ENCODE data around the gene RREB1. TPM values are rescaled to one million over a fixed set of nuclear protein-coding genes. Genes with fewer than 3 reads are reported as not detected.

Gene RREB1
- total RNA-seq, 1 experiment from 2014 or later = 30.7 TPM

GRCh38 chr6:7249946-7250643 is 142.3 kb downstream of the RREB1 start:
- Histone ChIP-seq H3K27me3 (ENCODE audit: control insufficient read depth, insufficient read depth, low read length) (no peaks in the 10 kb centered on the region), H3K9me3 (ENCODE audit: control insufficient read depth, insufficient read depth, low read depth, low read length) (no peaks in the 10 kb centered on the region), H3K4me3 (ENCODE audit: low read depth in 2 of 2, low read length in 2 of 2) (no peak overlapping the region), H3K36me3 (ENCODE audit: control insufficient read depth, insufficient read depth, low read length) (peaks cover 2% of the 10 kb centered on the region; the same call in 1 of the 2 replicates), H3K4me1 (ENCODE audit: control insufficient read depth, insufficient read depth, low read length) (no peaks in the 10 kb centered on the region), H3K27ac (ENCODE audit: low read length) (no peak overlapping the region)
- TF ChIP-seq REST (IDR thresholded peaks at IDR 0.05; ENCODE audit: insufficient read depth in 1 of 2, low read depth in 2 of 2, low read length in 1 of 2) (no peak), TCF7L2 (IDR thresholded peaks at IDR 0.05; ENCODE audit: low read depth, low read length) (no peak)
- ATAC-seq (peak; percentile 53; the same call in 1 of the 2 replicates), DNase-seq (ENCODE audit: low read depth, low spot score) (no peak)
- intact Hi-C loops (cut with micrococcal nuclease; ENCODE audit: unreplicated experiment) = no loop called here
- BruUV-seq (replicated peaks) = no TSS peak
- ChIA-PET POLR2A (no interaction called here), CTCF (interaction anchor here (0.7 kb wide), 1 partner anchor 10 kb away, joined by 7 read pairs; no protein-coding TSS in a partner anchor)
- in situ Hi-C loops (cut with HindIII; ENCODE audit: low pct_unique_long_range_greater_than_20kb, low sequenced_read_pairs) = no loop called here

GRCh38 chr6:7250812-7251211 is 143.1 kb downstream of the RREB1 start:
- Histone ChIP-seq H3K9me3 (ENCODE audit: control insufficient read depth, insufficient read depth, low read depth, low read length) (no peaks in the 10 kb centered on the region; the same call in 1 of the 2 replicates), H3K4me3 (ENCODE audit: low read depth in 2 of 2, low read length in 2 of 2) (no peak overlapping the region), H3K27me3 (ENCODE audit: control insufficient read depth, insufficient read depth, low read length) (no peaks in the 10 kb centered on the region), H3K4me1 (ENCODE audit: control insufficient read depth, insufficient read depth, low read length) (no peaks in the 10 kb centered on the region), H3K36me3 (ENCODE audit: control insufficient read depth, insufficient read depth, low read length) (peaks cover 2% of the 10 kb centered on the region; the same call in 1 of the 2 replicates), H3K27ac (ENCODE audit: low read length) (no peak overlapping the region)
- ChIA-PET CTCF (interaction anchor here (0.7 kb wide), 2 partner anchors 12 to 16 kb away, joined by 5 to 9 read pairs; no protein-coding TSS in a partner anchor), POLR2A (no interaction called here)
- BruUV-seq (replicated peaks) = no TSS peak
- TF ChIP-seq POLR2AphosphoS5 (IDR thresholded peaks at IDR 0.05; ENCODE audit: low read depth, low read length) (no peak), CTCF (IDR thresholded peaks at IDR 0.05) (no peak), TCF7L2 (IDR thresholded peaks at IDR 0.05; ENCODE audit: low read depth, low read length) (no peak), SIN3A (IDR thresholded peaks at IDR 0.05; ENCODE audit: borderline replicate concordance, insufficient read depth, low read depth, low read length) (no peak)
- in situ Hi-C loops (cut with HindIII; ENCODE audit: low pct_unique_long_range_greater_than_20kb, low sequenced_read_pairs) (no loop called here), intact Hi-C loops (cut with micrococcal nuclease; ENCODE audit: unreplicated experiment) (no loop called here)
- DNase-seq (ENCODE audit: low read depth, low spot score) (no peak), ATAC-seq (no peak)
